ENCODE measurements around the gene SGK1. TPM values are rescaled to one million over a fixed set of nuclear protein-coding genes. Genes with fewer than 3 reads are reported as not detected.

Gene SGK1
- total and polyA plus RNA-seq, 7 donors = 17.2 to 352 (median 35.2) TPM

DNA sequence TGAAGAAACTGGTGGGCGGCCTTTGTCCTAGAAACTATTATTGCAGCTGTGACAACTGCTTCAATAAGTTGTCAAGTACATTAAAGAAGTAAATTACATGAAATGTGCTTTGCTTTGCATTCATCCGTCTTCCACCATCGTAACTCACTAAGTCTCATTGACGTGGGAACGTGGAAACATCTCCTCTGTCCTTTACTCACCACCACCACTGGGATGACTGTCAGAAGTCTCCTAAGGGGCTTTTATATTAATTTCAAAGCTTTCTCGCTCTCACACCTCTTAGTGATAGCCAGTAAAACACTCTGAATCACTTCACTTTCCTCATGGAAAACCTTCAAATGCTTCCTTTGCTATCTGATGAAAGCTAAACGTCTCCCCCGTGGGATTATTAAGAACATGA lies 153.6 kb downstream of the SGK1 start:
- no peaks in the 10 kb centered on the region for H3K4me1 ChIP-seq
- H3K27me3 ChIP-seq = no peaks in the 10 kb centered on the region
- 91 to 94% methylated on average over 8 of the region's 8 CpGs for WGBS, 2 donors
- H3K4me3 ChIP-seq = no peak overlapping the region
- no peak for DNase-seq
- H3K9me3 ChIP-seq = no peaks in the 10 kb centered on the region
- H3K27ac ChIP-seq = no peak overlapping the region
- intact Hi-C loops (cut with DNase I) = no loop called here
- no peak for TF ChIP-seq EP300 (IDR thresholded peaks at IDR 0.05)
- TF ChIP-seq, protein P1, sequence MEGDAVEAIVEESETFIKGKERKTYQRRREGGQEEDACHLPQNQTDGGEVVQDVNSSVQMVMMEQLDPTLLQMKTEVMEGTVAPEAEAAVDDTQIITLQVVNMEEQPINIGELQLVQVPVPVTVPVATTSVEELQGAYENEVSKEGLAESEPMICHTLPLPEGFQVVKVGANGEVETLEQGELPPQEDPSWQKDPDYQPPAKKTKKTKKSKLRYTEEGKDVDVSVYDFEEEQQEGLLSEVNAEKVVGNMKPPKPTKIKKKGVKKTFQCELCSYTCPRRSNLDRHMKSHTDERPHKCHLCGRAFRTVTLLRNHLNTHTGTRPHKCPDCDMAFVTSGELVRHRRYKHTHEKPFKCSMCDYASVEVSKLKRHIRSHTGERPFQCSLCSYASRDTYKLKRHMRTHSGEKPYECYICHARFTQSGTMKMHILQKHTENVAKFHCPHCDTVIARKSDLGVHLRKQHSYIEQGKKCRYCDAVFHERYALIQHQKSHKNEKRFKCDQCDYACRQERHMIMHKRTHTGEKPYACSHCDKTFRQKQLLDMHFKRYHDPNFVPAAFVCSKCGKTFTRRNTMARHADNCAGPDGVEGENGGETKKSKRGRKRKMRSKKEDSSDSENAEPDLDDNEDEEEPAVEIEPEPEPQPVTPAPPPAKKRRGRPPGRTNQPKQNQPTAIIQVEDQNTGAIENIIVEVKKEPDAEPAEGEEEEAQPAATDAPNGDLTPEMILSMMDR (IDR thresholded peaks at IDR 0.05) = no peak
- TF ChIP-seq POLR2A (IDR thresholded peaks at IDR 0.05) = no peak
- no peak for TF ChIP-seq POLR2AphosphoS5 (IDR thresholded peaks at IDR 0.05)
- H3K36me3 ChIP-seq = no peaks in the 10 kb centered on the region

DNA sequence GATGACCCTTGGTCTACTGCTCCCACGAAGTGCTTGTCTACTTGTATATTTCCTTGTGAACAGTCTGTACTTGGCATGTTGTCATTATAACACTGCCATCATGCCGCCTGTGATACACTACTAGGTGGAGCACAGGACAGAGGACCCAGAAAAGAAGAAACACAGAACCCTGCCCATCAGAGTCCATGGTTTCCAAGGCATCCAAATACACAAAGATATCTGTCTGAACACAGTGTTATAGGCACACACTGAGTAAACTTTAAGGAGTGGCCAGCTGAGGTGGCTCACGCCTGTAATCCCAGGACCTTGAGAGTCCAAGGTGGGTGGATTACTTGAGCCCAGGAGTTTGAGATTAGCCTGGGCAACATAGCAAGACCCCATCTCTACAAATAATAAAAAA lies 155.0 kb downstream of the SGK1 start:
- no peak for TF ChIP-seq POLR2A (IDR thresholded peaks at IDR 0.05)
- TF ChIP-seq, protein P1 (IDR thresholded peaks at IDR 0.05) = no peak
- no peak for TF ChIP-seq POLR2AphosphoS5 (IDR thresholded peaks at IDR 0.05)
- no peak for TF ChIP-seq EP300 (IDR thresholded peaks at IDR 0.05)
- Histone ChIP-seq H3K27ac (no peak overlapping the region), H3K36me3 (no peaks in the 10 kb centered on the region), H3K4me1 (no peaks in the 10 kb centered on the region), H3K27me3 (no peaks in the 10 kb centered on the region), H3K9me3 (no peaks in the 10 kb centered on the region), H3K4me3 (no peak overlapping the region)
- intact Hi-C loops (cut with DNase I) = no loop called here
- WGBS, 2 donors = 18 to 74% methylated on average over 3 of the region's 3 CpGs
- no peak for DNase-seq

DNA sequence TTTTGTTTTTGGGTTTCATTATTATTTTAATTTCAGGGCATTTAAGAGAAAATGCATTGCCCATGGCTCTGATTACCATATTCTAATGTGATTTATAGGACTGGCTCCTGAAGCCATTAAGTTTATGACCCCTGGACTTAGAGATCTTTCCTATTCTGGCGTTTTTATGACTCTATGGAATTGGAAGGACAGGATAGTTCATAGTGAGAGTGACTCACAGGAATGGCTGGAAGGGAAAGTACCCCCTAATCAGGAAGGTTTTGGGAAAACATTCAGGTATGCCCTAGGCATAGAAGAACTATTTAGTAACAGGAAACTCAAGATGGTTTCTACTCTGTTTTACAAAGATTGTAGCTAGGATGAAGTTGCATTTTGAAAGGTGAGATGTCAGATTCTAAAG lies 156.9 kb downstream of the SGK1 start:
- no peak overlapping the region for H3K4me3 ChIP-seq
- WGBS, 2 donors = 4 to 43% methylated on average over 1 of the region's 1 CpG
- no peaks in the 10 kb centered on the region for H3K27me3 ChIP-seq
- no peaks in the 10 kb centered on the region for H3K9me3 ChIP-seq
- no peaks in the 10 kb centered on the region for H3K36me3 ChIP-seq
- intact Hi-C loops (cut with DNase I) = no loop called here
- H3K4me1 ChIP-seq = no peaks in the 10 kb centered on the region
- TF ChIP-seq POLR2AphosphoS5 (IDR thresholded peaks at IDR 0.05) (no peak), POLR2A (IDR thresholded peaks at IDR 0.05) (no peak), EP300 (IDR thresholded peaks at IDR 0.05) (no peak)
- TF ChIP-seq, protein P1 (IDR thresholded peaks at IDR 0.05) = no peak
- no peak overlapping the region for H3K27ac ChIP-seq
- no peak for DNase-seq

DNA sequence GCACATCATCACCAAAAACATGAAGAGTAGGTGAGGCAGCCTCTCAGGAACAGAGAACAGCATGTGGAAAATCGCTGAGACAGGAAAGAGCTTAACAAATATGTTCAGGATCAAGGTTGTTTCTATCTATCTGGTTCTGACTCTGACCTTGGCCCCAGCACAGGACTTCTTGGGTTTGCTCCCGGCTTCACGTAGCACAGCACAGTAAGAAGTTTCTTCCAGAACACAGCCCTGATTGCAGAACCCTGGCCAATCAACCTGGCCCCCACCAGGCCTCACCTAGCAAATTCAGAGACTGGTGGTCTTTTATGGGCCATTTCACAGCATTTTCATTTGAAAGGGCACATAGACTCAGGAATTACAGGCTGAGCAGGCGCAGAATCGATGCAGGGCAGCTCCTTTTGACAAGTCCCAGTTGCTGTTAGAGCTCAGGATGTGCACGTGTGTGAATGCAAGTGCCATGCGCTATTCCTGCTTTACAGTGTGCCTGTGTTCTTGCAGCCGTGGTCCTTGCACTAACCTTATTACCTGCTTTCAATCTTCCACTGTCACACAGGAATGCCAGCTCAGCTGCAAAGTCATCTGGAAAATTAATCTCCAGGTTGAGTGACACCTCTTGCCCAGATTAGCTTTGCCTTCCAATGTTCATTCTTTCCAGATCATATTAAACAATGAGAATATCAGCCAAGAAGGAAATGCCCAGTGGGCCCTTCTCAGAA lies 165.0 kb downstream of the SGK1 start:
- no peak for DNase-seq
- Histone ChIP-seq H3K27ac (no peak overlapping the region), H3K36me3 (no peaks in the 10 kb centered on the region), H3K27me3 (no peaks in the 10 kb centered on the region), H3K9me3 (no peaks in the 10 kb centered on the region), H3K4me3 (no peak overlapping the region), H3K4me1 (no peaks in the 10 kb centered on the region)
- TF ChIP-seq POLR2AphosphoS5 (IDR thresholded peaks at IDR 0.05) = no peak
- TF ChIP-seq, protein P1 (IDR thresholded peaks at IDR 0.05) = no peak
- no peak for TF ChIP-seq EP300 (IDR thresholded peaks at IDR 0.05)
- no peak for TF ChIP-seq POLR2A (IDR thresholded peaks at IDR 0.05)
- intact Hi-C loops (cut with DNase I) = no loop called here
- 81 to 88% methylated on average over 8 of the region's 8 CpGs for WGBS, 2 donors

DNA sequence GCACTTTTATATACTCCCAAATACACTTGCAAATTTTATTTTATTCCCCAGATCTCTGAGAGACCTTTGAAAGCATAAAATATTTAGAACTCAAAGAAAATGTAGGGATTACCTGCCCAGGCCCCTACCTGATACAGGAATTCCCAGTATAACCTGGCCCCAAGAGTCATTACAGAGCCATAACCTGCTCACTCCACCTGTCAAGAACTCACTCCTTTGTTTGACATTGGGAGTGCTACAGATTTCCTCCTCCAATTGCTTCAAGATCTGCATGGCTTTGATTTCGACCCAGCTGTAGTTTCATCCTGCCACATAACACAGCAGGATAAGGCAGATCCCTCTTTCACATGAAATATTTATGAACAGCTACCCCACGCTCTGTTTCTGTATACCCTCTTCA lies 169.3 kb downstream of the SGK1 start:
- WGBS, 2 donors = 43 to 62% methylated on average over 2 of the region's 2 CpGs
- Histone ChIP-seq H3K4me1 (no peaks in the 10 kb centered on the region), H3K4me3 (no peak overlapping the region), H3K36me3 (no peaks in the 10 kb centered on the region), H3K9me3 (no peaks in the 10 kb centered on the region), H3K27me3 (no peaks in the 10 kb centered on the region), H3K27ac (no peak overlapping the region)
- no peak for DNase-seq
- intact Hi-C loops (cut with DNase I) = no loop called here
- TF ChIP-seq POLR2AphosphoS5 (IDR thresholded peaks at IDR 0.05) (no peak), POLR2A (IDR thresholded peaks at IDR 0.05) (no peak), EP300 (IDR thresholded peaks at IDR 0.05) (no peak)
- TF ChIP-seq, protein P1 (IDR thresholded peaks at IDR 0.05) = no peak

All from sigmoid colon (tissue), 7 donors.